Measurements from ENCODE around the gene ZNF862. TPM values are rescaled to one million over a fixed set of nuclear protein-coding genes. Genes with fewer than 3 reads are reported as not detected.

Gene ZNF862
- total RNA-seq, 1 experiment from 2014 or later = 2.2 TPM

DNA sequence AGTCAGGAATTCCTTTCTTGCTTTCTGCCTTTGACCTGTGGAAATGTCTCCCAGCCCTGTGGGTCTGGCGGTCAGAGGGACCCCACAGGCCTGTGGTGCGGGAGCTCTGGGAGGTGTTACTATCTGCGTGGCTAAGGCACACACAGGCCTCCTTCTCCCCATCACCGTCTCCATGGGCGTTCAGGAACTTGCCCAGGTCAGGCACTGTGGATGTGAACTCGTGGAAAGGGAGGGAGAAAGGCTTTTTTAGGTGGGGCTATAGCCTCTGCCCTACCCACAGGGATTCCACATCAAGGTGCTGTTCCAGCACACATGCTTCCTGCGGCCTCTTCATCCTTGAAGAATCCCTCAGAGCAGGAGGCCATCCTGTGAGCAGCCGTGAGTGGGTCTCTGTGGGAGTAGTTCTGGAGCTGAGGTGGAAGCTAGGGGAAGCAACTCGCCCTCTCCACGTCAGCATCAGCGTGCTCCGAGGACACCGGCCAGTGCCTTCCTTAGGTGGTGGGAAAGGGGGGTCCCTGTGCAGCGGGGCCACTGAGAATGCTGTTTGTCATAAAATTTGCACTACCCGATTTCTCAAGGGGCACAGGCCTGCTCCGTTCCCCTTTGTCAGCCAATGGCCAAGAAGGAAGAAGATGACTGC is 28.1 kb downstream of the ZNF862 start:
- no peak for DNase-seq (ENCODE audit: low read depth)

DNA sequence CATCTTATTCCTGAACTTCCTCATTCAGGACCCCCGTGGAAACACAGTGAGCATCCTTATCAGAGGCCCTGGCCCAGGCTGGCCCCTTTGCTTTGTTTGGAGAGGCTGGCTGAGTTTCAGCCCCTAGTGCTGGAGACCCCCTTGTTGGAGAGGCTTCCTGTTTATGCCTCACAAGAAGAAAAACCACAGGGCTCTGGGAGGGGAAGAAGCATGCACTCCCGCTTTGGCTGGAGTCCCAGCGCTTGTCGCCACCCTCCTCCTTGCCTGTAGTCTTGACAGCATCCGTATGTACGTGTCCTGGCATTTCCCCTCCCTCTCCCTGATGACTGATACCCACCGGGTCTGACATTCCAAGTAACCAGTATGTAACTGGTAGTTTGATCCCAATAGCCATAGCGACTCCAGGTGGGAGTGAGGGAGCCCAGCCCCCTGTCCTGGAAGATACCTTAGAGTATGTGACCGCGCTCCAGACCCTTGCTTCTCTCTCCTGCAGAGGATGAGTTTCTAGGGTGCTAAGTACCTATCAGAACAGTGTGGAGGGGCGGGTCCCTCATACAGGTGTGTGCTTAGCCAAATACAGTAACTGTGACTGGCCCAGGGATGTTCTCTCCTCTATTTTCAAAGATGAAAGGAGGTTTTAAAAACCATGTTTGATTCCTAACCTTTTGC is 28.7 kb downstream of the ZNF862 start:
- no peak for DNase-seq (ENCODE audit: low read depth)

DNA sequence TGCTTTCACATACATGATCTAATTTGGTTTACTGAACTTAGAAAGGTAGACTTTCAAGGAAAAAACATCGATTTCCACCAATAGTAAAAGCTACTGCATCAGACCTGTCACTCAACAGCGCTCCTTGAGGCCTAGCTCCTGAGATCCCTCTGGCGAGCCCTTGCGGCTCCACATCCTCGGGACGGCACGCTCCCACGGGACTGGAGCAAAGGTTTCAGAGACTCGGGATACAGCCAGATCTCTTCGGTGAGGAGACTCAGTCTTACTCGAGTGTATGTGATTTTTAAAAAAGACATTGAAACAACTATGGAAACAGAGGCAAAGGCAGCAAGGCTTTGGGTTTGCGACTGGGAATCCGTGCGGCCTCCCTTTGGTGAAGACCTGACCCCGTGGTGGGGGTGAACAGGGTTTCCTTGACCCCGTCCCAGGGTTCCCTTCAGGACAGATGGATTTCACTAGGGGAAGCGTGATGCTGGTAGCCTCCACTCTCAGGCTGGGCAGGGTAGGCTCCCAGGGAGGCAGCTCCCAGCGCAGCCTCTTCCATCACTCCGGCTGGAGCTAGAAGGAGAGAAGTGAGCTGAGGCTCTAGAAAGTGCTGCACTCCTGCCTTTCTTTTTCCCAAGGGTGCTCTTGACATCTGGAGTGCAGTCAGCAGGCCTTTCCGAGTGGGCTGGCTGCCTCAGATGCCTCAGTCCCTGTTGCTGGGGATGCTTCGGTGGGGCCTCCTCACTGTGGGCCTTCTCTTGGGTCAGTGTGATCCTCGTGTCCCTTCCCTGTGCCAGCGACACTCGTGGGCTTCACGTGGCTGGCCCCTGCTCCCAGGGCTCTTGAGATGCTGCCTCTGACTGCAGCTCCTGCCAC is 29.8 kb downstream of the ZNF862 start:
- DNase-seq (ENCODE audit: low read depth) = no peak

- no peak for DNase-seq (ENCODE audit: low read depth)
These were observed 30.6 kb downstream of the ZNF862 start for GRCh38 chr7:149868623-149869290.

DNA sequence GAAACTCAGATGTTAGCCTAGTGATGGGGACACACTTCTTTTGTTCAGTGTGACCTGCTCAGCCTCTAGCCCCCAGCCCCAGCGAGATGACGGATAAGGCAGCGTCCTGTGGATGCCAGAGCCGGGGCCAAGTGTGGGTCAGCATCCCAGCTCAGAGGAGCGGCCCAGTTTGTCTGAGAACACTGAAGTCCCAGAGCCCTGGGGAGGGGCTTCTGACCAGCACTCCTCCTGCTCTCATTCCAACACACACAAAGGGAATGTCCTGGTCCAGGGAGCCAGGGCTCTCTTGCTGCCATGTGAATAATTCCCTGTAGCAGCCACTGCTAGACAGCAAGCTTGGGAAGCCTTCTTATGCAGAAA is 31.1 kb downstream of the ZNF862 start:
- no peak for DNase-seq (ENCODE audit: low read depth)

- no peak for DNase-seq (ENCODE audit: low read depth)
These were observed 31.7 kb downstream of the ZNF862 start for GRCh38 chr7:149869867-149870266.

DNA sequence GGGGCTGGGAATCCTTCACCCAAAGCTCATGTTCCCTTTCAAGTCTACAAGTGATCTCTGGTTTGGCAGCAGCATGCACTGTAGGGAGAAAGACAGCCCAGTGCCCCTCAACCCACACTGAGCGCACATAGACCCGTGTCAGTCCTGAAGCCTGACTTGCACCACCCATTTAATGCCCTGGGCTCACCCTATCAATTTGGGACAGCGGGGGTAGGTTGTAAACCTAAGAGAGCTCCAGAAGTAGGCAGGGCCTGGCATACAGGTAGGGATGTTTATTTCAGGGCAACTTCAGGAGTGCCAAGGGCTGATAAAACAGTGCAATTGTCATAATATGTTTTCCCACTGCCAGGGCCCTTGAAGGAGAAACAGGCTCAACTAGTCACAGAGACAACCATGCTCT is 32.1 kb downstream of the ZNF862 start:
- no peak for DNase-seq (ENCODE audit: low read depth)

DNA sequence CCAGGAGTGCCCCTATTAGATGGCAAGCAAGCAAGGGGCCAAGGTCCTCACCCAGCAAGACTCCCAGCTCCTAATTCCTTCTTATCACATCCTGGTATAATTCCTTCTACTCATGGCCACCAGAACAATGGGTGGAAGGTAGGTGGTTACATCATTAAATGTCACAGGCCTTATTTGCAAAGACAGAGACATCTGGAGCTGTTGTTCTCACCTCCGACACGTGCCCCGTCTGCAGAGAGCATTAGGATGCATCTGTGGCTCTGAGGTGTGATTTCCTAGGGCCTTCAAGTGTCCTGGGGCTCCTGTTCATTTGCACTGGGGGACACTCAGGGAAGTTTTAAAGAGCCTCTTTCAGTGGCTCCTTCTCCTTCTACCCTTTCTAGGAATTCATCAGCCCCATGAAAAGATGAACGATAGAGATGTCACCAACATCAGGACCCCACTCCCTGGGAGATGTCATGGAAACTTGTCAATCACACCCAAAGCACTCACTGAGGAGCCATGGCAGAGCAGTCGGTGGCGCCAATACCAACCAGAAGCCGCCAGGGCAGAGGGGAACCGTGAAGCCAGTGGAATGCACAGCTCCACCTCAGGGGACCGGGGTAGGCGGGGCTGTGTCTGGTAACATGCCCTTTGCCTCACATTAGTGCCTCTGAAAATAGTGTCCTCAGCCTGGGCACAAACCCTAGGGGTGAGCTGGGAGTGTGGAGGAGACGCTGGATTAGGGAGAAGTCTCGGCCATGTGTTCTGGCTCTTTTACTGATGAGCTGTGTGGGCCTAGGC is 32.7 kb downstream of the ZNF862 start:
- no peak for DNase-seq (ENCODE audit: low read depth)

DNA sequence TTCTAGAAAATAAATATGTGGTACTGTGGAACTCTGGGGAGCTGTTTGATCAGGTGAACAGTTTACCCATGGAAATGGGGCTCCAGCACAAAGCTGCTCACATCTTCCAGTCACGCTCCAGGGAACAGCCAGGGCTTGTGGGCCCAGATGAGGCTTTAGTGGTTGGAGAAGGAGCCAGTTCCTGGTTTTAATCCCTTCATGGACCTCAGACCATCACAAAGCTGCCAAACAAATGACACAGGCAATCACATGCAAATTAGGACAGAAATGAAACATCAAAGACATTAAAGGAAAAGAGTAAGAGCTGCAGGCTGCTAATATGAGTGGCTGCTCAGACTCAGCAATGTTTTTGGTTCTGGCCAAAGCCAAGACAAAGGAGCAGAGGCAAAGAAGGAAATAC is 33.4 kb downstream of the ZNF862 start:
- no peak for DNase-seq (ENCODE audit: low read depth)

DNA sequence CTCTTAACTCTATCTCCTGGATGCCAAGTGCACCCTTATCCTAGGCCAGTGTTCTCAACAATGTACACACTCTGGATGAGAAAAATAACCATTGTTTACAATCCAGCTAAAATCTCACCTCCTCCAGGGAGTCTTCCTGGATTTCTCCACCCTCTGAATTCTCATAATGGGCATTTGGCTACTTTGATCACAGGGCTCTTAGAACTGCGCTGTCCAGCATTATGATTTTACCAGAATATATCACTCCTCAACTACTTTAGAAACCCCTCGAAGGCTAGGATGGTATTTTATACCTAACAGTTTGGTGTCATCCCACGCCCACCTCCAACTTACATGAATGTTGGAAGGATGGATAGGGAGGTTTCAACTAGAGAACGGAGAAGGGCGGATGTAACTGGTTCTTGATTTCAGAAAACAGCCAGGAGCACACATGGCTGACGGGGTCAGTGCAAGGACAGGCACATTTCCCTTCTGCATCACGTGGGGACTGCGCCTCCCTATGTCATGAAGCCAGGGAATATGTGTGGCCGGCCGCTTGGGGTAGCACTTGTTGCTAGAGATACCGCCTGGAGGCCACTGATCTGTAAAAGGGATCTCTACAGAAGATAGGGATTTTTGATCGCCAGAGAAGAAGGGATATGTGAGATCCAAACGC is 34.4 kb downstream of the ZNF862 start:
- peak; percentile 85 for DNase-seq (ENCODE audit: low read depth)

DNA sequence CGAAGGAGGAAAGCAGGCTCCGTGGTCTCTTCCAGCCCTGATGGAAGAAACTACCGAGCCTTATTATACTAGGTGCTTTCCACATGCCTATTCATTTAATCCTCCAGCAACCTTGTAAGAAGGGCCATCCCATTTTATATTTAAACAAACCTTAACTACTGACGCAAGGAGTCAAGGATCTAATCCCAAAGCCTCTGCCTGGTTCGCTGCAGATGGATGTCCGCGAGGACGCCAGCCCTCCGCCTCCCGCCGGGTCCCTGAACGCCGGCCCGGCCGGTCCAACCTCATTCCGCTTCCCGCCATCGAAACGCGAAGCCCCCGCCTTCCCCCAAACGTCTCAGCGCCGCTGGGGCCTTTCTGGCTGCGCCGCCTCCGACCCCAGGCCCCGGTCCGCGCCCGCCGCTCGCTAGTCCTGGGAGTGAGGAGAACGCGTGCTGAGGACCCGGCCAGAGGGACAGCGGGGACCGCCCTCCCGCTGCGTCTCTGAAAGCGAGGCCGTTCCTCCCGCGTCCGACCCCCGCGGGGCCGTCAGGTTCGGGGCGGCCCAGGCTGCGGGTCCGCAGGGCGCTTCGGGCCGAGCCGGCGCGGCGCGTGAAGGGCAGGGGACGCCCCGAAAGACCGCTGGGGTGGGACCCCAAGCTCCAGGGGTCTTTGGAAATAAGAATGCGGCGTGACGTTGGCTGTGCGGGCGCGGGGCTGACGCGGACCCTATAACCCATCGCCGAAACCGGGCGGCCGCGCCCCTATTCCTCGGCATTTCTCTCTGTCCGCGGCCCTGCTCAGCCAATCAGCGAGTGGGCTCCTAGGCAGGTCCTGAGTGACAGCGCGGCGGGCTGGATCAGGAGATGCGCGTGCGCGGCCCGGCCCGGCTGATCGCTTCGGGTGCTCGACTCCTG is 35.1 kb downstream of the ZNF862 start, which contains the start of gene ATP6V0E2:
ATP6V0E2 (plus strand) TSS at position 896 of the 896 bp plus-strand sequence. CDS start 97 bp downstream, outside the sequence.
- DNase-seq (ENCODE audit: low read depth) = peak; percentile 88

- no peak for DNase-seq (ENCODE audit: low read depth)
These were observed 35.9 kb downstream of the ZNF862 start for GRCh38 chr7:149873970-149874643.

- DNase-seq (ENCODE audit: low read depth) = no peak
These were observed 36.5 kb downstream of the ZNF862 start for GRCh38 chr7:149874644-149875028.

DNA sequence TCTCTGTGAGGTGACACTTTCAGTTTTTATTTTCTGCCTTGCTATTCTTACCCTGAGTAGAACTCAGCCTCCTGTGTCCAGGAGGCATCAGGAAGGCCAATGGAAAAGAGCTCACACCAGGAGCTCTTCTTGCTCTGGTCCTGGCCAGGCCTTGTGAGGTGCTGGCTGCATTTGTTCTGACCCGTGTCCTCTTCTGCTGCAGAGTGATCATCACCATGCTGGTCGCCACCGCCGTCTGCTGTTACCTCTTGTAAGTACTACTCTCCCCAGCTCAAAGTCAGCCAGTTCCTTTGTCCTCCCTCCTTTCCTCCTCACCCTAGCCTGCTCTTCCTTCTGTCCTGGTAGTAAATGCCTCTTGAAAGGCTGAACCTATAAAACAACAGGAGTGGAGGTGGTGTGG is 37.2 kb downstream of the ZNF862 start:
- DNase-seq (ENCODE audit: low read depth) = no peak

DNA sequence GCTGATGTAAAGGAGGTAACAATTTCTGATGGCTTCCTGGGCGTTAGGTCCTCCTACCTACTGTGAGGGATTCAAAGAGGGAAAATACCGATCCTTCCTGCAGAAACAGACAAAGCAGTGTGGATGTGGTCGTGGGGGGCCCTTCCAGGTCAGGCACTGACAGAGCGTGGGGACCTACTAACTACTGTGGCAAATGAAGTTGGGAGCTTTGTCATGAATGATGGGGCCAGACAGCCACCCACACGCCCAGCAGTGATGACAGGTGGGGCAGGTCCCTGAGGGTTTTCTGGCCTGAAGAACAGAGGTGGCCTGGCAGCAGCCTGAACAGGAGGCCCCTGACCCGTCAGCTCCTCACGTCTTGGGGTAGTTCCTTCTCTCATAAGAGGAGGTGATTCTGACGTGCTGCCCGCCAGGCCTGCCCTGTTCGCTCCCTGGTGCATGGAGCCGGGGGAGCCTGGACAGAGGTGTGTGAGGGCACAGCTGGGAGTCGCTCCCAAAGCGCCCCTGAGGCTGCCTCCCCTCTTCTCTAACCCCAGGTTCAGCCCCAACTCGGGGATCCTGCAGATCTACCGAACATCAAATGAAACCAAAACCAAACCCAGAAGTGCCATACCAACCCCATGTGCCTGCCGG is 39.8 kb downstream of the ZNF862 start:
- DNase-seq (ENCODE audit: low read depth) = no peak

- DNase-seq (ENCODE audit: low read depth) = no peak
These were observed 40.3 kb downstream of the ZNF862 start for GRCh38 chr7:149878523-149878921.

GRCh38 chr7:149879271-149879743 is 41.1 kb downstream of the ZNF862 start:
- DNase-seq (ENCODE audit: low read depth) = no peak

Measured in RPMI7951 (cell line).